Measurements from ENCODE around the gene GDPD5.

GDPD5 gene

GRCh38 chr11:75408957-75409219 lies 116.9 kb downstream of the GDPD5 start:
- intact Hi-C loops (cut with DNase I; ENCODE audit: low total_unique reads) = no loop called here
- no peak overlapping the region for H3K4me3 ChIP-seq
- no peak overlapping the region for H3K27ac ChIP-seq
- H3K36me3 ChIP-seq = peaks cover 35 to 67% (median 60%) of the 10 kb centered on the region in 3 donors
- H3K27me3 ChIP-seq = no peaks in the 10 kb centered on the region
- no peaks in the 10 kb centered on the region for H3K9me3 ChIP-seq
- no peak for TF ChIP-seq CTCF (IDR thresholded peaks at IDR 0.05)
- no peaks in the 10 kb centered on the region for H3K4me1 ChIP-seq
- no peak for DNase-seq

GRCh38 chr11:75406338-75406777 lies 119.4 kb downstream of the GDPD5 start:
- intact Hi-C loops (cut with DNase I; ENCODE audit: low total_unique reads) = no loop called here
- Histone ChIP-seq H3K27ac (no peak overlapping the region), H3K4me1 (peaks cover 0 to 17% (median 7%) of the 10 kb centered on the region in 4 donors), H3K27me3 (no peaks in the 10 kb centered on the region), H3K36me3 (peaks cover 51 to 67% (median 65%) of the 10 kb centered on the region in 3 donors), H3K4me3 (no peak overlapping the region), H3K9me3 (no peaks in the 10 kb centered on the region)
- no peak for DNase-seq
- no peak for TF ChIP-seq CTCF (IDR thresholded peaks at IDR 0.05)

DNA sequence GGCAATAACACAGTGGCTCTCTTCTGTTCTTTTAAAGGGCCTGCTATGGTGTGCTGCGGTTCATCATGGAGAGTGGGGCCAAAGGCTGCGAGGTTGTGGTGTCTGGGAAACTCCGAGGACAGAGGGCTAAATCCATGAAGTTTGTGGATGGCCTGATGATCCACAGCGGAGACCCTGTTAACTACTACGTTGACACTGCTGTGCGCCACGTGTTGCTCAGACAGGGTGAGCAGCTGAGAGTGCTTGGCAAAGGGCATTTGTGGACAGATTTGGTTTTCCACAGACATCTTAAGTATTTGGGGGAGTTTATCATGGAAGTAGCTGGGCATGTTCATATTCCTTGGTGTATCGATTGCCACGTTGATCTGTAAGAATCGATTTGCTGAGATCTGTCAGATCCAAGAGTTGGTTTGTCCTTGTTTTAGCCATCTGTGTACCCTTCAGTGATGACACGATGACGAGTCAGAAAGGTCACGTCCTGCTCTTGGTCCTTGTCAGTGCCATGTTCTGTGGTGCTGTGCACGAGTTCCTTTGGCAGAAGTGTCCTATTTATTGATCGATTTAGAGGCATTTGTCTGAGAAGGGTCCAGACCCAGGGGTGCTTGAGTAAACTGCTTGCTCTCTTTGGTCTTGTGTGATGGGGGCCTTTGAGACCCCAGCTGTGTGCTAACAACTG lies 121.6 kb downstream of the GDPD5 start:
- Histone ChIP-seq H3K36me3 (peaks cover 56 to 72% (median 68%) of the 10 kb centered on the region in 3 donors), H3K4me1 (peaks cover 0 to 29% (median 18%) of the 10 kb centered on the region in 4 donors)
- DNase-seq = no peak

GRCh38 chr11:75403037-75403436 lies 122.7 kb downstream of the GDPD5 start:
- no peak overlapping the region for H3K4me3 ChIP-seq
- H3K27ac ChIP-seq = no peak overlapping the region
- no peaks in the 10 kb centered on the region for H3K27me3 ChIP-seq
- no peaks in the 10 kb centered on the region for H3K9me3 ChIP-seq
- peaks cover 53 to 68% (median 68%) of the 10 kb centered on the region in 3 donors for H3K36me3 ChIP-seq
- no peak for TF ChIP-seq CTCF (IDR thresholded peaks at IDR 0.05)
- DNase-seq = no peak
- intact Hi-C loops (cut with DNase I; ENCODE audit: low total_unique reads) = no loop called here
- peaks cover 0 to 29% (median 18%) of the 10 kb centered on the region in 4 donors for H3K4me1 ChIP-seq

More for the DNA sequence above, 121.6 kb downstream of the GDPD5 start:
- Histone ChIP-seq H3K4me3 (no peak overlapping the region), H3K27ac (no peak overlapping the region), H3K27me3 (no peaks in the 10 kb centered on the region), H3K9me3 (no peaks in the 10 kb centered on the region)
- no peak for TF ChIP-seq CTCF (IDR thresholded peaks at IDR 0.05)
- intact Hi-C loops (cut with DNase I; ENCODE audit: low total_unique reads) = no loop called here

DNA sequence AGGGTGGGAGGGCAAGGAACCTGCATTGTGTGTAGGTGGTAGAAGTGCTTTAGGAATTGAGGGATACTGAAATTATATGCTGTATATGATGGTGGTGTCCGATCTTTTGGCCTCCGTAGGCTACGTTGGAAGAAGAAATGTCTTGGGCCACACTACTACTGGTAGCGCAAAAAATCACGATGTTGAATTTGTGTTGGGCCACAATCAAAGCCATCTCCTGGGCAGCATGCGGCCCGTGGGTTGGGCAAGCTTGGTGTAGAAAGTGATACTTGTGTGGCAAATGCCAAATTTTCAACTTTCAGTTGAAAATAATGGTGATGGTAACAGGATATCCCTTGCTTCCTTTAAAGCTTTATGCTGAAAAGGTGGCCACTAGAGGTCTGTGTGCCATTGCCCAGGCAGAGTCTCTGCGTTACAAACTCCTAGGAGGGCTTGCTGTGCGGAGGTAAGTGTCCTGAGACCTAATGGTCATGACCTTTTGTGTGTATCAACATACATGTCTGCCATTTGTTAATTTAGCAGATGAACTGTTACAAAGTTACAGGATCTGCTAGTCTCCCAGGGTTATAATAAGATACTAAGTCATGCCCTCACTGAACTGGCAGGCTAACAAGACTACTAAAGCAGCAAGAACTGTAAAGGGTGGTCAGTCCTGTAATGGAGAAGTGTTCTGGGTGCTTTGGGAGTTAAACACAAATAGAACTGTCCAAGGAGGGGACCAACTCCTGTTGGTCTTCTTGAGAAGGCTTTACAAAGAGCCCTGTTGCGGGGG lies 123.6 kb downstream of the GDPD5 start:
- H3K4me1 ChIP-seq = peaks cover 0 to 29% (median 18%) of the 10 kb centered on the region in 4 donors
- no peak for TF ChIP-seq CTCF (IDR thresholded peaks at IDR 0.05)
- no peak overlapping the region for H3K27ac ChIP-seq
- intact Hi-C loops (cut with DNase I; ENCODE audit: low total_unique reads) = no loop called here
- no peaks in the 10 kb centered on the region for H3K9me3 ChIP-seq
- peaks cover 52 to 66% (median 65%) of the 10 kb centered on the region in 3 donors for H3K36me3 ChIP-seq
- H3K4me3 ChIP-seq = no peak overlapping the region
- DNase-seq = no peak
- no peaks in the 10 kb centered on the region for H3K27me3 ChIP-seq
